Adipocyte (in vitro differentiated cells): ENCODE results near the gene SDHAF2.
A peak's percentile ranks its signal among the peaks of the same experiment; 100 is the strongest.
"Not testable (repeated sequence)": the region's sequence is repeated elsewhere in the genome, so short reads cannot be mapped to it uniquely, and the experiment has no call there.

ENCODE experiments used
- DNase-seq: peaks from one replicate; pipeline ENCODE4 v3.0.0-alpha.2; 2015; ENCODE audit warnings: low read depth
- H3K27me3 ChIP-seq: replicated peaks from 2 replicates; pipeline ENCODE4 v1.7.0; 2013; ENCODE audit warnings: mild to moderate bottlenecking, low read length, moderate library complexity; ENCODE audit not compliant: control insufficient read depth, insufficient read depth
- H3K36me3 ChIP-seq: 2 replicates; pipeline ENCODE4 v1.7.0; 2013; ENCODE audit warnings: low read length, mild to moderate bottlenecking, moderate library complexity; ENCODE audit not compliant: control insufficient read depth, insufficient read depth, severe bottlenecking
- H3K4me1 ChIP-seq: 2 replicates; pipeline ENCODE4 v1.7.0; 2013; ENCODE audit warnings: mild to moderate bottlenecking, low read length, moderate library complexity; ENCODE audit not compliant: control insufficient read depth, insufficient read depth
- H3K4me3 ChIP-seq: 2 replicates; pipeline ENCODE4 v1.7.0; 2013; ENCODE audit warnings: mild to moderate bottlenecking, low read length, moderate library complexity
- H3K9ac ChIP-seq: 2 replicates; pipeline ENCODE4 v1.7.0; 2013; ENCODE audit warnings: mild to moderate bottlenecking, low read length, moderate library complexity
- H3K9me3 ChIP-seq: 2 replicates; pipeline ENCODE4 v1.7.0; 2013; ENCODE audit warnings: mild to moderate bottlenecking, low read length, moderate library complexity; ENCODE audit not compliant: control insufficient read depth

Gene SDHAF2

DNA sequence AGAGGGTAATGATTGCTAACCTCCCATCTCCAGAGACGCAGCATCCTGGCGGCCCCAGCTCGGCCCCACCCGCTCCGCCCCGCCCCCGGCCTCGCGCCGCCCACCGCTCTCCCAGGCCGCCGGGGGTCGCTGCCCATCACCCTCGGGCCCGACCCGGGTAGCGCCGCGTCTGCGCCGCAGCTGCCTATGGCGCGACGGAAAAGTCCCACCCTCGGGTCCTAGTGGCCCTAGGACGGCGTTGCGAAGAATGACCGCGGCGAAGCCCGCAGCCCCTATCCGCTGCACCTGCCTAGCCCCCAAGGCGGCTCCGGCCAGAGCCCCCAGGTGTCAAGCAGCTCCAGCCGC, 606 bp upstream of the SDHAF2 start:
- Histone ChIP-seq H3K9me3 (no peaks in the 10 kb centered on the region), H3K9ac (peak overlapping the region; percentile 97), H3K36me3 (peaks cover 44% of the 10 kb centered on the region), H3K4me1 (peaks cover 25% of the 10 kb centered on the region), H3K27me3 (no peaks in the 10 kb centered on the region), H3K4me3 (peak overlapping the region; percentile 97)
- DNase-seq = peak; percentile 81

DNA sequence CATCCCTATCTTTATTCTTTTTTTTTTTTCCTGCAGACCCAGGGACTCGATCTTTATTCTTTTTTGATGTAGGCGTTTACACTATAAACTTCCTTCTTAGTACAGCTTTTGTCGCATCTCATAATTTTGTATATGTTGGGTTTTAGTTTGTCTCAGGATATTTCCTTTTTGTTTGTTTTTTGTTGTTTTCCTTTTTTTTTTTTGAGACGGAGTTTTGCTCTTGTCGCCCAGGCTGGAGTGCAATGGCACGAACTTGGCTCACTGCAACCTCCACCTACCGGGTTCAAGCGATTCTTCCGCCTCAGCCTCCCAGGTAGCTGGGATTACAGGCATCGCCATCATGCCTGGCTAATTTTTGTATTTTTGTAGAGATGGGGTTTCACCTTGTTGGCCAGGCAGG, 915 bp downstream of the SDHAF2 start:
- H3K4me1 ChIP-seq = peaks cover 29% of the 10 kb centered on the region
- not testable (repeated sequence) for H3K9me3 ChIP-seq, DNase-seq, H3K27me3 ChIP-seq
- H3K36me3 ChIP-seq = peaks cover 29% of the 10 kb centered on the region
- peak overlapping the region; percentile 97 for H3K4me3 ChIP-seq
- H3K9ac ChIP-seq = peak overlapping the region; percentile 97

DNA sequence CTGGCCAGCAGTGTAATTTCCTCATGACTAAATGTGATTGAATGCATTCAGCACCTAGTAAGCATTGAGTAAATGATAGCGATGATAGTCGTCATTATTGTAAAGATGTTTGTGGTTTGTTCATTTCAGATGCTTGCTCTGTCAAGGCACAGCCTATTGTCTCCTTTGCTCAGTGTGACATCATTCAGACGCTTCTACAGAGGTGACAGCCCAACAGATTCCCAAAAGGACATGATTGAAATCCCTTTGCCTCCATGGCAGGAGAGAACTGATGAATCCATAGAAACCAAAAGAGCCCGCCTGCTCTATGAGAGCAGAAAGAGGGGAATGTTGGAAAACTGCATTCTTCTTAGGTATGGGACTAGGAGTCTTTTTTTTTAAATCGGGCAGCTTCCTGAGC, 7.6 kb downstream of the SDHAF2 start:
- Histone ChIP-seq H3K9me3 (no peaks in the 10 kb centered on the region), H3K27me3 (no peaks in the 10 kb centered on the region), H3K9ac (no peak overlapping the region), H3K36me3 (peaks cover 42% of the 10 kb centered on the region), H3K4me1 (peaks cover 10% of the 10 kb centered on the region), H3K4me3 (no peak overlapping the region)
- no peak for DNase-seq

DNA sequence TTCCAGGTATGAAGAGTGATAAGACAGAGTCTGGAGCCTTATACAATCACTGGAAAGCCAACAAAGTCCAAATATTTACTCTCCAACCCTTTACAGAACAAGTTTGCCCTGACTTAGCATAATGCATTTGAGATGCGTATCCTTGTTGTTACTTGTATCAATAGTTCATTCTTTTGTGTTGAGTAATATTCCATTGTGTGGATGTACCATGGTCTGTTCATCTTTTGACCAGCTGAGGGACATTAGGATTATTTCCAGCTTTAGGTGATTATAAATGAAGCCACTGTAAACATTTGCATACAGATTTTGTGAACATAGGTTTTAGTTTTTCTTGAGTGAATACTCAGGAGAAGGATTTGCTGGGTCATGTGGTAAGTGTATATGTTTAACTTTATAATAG, 9.7 kb downstream of the SDHAF2 start:
- Histone ChIP-seq H3K36me3 (peaks cover 53% of the 10 kb centered on the region), H3K4me3 (no peak overlapping the region)

DNA sequence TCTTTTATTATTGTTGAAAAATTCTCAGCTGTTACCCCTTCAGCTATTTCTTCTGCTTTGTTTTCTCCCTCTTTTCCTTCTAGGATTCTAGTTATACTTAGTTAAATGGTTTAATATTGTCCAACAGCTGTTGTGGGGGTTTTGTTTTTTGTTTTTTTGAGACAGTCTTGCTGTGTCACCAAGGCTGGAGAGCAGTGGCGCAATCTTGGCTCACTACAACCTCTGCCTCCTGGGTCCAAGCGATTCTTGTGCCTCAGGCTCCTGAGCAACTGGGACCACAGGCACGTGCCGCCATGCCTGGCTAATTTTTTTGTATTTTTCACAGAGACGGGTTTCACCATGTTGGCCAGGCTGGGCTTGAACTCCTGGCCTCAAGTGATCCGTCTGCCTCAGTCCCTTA, 12.7 kb downstream of the SDHAF2 start:
- Histone ChIP-seq H3K4me1 (peaks cover 41% of the 10 kb centered on the region), H3K4me3 (no peak overlapping the region), H3K9ac (no peak overlapping the region), H3K36me3 (peaks cover 53% of the 10 kb centered on the region), H3K27me3 (no peaks in the 10 kb centered on the region), H3K9me3 (no peaks in the 10 kb centered on the region)
- no peak for DNase-seq

More for the DNA sequence above, 9.7 kb downstream of the SDHAF2 start:
- H3K9me3 ChIP-seq = no peaks in the 10 kb centered on the region
- DNase-seq = no peak
- peaks cover 17% of the 10 kb centered on the region for H3K4me1 ChIP-seq
- no peaks in the 10 kb centered on the region for H3K27me3 ChIP-seq
- no peak overlapping the region for H3K9ac ChIP-seq

DNA sequence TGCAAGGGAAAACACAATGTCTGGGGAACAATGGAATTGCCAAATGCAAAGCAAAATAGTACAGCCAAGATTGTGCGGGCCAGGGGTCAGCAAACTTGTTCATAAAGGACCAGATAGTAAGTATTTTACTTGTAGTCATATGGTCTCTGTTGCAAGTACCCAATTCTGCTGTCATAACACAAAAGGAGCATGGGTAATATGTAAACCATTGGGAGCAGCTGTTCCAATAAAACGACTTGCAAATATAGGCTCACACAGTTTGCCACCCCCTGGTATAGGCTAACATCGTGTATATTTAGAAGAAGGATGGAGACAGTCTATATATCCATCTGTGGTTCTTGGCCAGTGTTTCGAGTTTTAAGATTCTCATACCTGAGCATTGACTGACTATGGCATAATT, 15.6 kb downstream of the SDHAF2 start:
- peaks cover 48% of the 10 kb centered on the region for H3K4me1 ChIP-seq
- no peaks in the 10 kb centered on the region for H3K9me3 ChIP-seq
- peaks cover 51% of the 10 kb centered on the region for H3K36me3 ChIP-seq
- H3K9ac ChIP-seq = peak overlapping the region; percentile 4
- no peaks in the 10 kb centered on the region for H3K27me3 ChIP-seq
- no peak overlapping the region for H3K4me3 ChIP-seq
- no peak for DNase-seq

DNA sequence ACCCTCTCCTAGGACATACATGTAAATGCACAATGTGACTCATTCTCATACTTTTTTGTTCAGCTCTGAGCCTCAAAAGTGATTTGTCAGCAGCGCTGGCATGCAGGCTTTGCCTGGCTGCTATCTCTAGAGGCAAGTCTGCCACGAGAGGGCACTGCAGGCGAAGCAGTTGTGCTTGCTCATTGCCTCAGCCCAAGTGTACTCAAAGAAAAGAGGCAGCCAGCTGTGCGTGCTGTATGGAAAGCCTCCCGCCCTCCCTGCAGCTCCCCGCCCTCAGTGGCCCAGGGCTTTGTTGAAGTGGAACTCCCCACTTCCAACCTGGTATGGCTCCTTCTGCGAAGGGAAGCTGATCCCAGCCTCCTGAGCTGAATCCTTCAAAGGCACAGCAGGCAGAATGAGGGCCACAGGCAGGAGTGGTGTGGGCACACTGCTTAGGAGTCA, 16.3 kb downstream of the SDHAF2 start:
- Histone ChIP-seq H3K9ac (peak overlapping the region; percentile 71), H3K36me3 (peaks cover 52% of the 10 kb centered on the region)

DNA sequence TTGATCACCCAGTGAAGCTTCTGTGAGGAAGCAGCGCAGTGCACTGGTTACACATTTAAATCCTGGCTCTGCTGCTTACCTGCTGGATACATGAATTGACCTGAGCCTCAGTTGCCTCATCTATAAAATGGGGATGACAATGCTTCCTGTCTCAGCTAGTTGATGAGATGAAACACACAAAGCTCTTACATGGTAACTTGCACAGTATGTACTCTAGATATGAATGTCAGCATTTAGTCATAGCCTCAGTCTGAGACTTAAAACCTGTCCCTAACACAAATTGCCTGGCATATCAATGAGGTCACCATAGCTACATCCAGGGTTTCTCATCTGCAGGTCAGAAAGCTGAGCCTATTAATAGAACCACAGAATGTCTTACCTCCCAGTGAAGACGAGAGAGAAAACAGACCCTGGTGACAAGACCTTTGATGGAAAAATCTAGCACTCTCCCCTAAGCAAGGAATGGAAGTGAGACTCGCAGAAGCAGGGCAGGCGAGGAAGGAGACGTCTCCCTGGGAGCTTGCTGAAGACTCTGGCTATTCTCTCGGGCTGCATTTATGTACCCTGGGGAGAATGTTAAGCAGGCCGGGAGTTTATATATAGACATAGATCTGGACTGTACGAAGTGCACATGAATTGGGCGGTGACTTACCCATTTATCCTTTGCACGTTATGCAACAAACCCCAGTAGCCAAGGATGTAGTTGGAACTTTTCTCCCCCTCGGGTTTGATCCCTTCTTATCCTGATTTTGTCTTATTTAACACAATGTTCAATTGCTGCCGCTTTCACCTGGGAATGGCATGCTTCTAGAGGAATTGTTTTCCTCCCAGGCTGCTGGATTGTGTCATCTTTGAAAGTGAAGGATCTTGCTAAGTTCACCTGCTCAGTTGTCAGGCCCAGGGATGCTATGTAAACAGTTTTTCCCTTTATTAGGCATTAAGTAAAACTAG, 18.0 kb downstream of the SDHAF2 start:
- H3K36me3 ChIP-seq = peaks cover 50% of the 10 kb centered on the region
- no peak overlapping the region for H3K4me3 ChIP-seq

More for the DNA sequence above, 16.3 kb downstream of the SDHAF2 start:
- DNase-seq = peak; percentile 99
- H3K4me3 ChIP-seq = no peak overlapping the region
- H3K27me3 ChIP-seq = no peaks in the 10 kb centered on the region
- H3K4me1 ChIP-seq = peaks cover 48% of the 10 kb centered on the region
- no peaks in the 10 kb centered on the region for H3K9me3 ChIP-seq

DNA sequence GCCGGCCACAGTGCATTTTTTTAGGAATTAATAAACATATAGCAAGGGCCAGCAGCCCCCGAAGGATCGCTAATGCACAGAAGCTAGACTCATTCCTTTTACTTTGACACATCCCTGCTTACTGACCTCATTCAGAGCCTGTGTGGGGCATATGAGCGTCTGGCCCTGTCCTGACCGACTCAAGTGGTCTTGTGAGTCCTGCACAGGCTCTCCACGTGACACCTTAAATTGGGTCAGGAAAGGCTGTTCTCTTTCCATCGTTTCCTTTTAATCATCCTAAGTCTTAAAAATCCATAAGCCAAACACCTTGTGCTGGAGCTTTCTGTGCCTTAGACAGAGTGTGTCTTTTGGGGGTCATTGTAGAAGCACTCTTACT, 18.6 kb downstream of the SDHAF2 start:
- DNase-seq = no peak
- Histone ChIP-seq H3K9ac (no peak overlapping the region), H3K4me1 (peaks cover 36% of the 10 kb centered on the region), H3K27me3 (no peaks in the 10 kb centered on the region), H3K9me3 (no peaks in the 10 kb centered on the region), H3K4me3 (no peak overlapping the region), H3K36me3 (peaks cover 44% of the 10 kb centered on the region)

More for the DNA sequence above, 18.0 kb downstream of the SDHAF2 start:
- Histone ChIP-seq H3K9ac (peak overlapping the region; percentile 29), H3K9me3 (no peaks in the 10 kb centered on the region), H3K27me3 (no peaks in the 10 kb centered on the region), H3K4me1 (peaks cover 39% of the 10 kb centered on the region)
- DNase-seq = no peak

DNA sequence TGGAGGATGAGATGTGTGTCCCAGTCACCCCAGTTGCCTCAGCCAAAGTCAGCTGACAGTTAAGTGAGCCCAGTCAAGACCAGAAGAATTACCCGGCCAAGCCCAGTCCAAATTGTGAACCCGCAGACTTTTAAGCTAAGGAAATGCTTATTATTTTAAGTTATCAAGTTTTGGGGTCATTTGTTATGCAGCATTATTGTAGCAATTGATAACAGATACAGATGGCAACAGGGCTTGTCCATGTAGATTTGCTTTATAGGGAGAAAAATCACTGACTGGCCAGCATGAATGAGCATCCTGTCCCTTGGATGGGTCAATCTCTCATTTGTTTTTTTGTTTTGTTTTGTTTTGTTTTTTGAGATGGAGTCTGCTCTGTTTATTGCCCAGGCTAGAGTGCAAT, 22.9 kb downstream of the SDHAF2 start:
- Histone ChIP-seq H3K4me3 (no peak overlapping the region), H3K36me3 (peaks cover 31% of the 10 kb centered on the region), H3K9ac (no peak overlapping the region), H3K9me3 (no peaks in the 10 kb centered on the region), H3K4me1 (peaks cover 14% of the 10 kb centered on the region), H3K27me3 (no peaks in the 10 kb centered on the region)
- no peak for DNase-seq

DNA sequence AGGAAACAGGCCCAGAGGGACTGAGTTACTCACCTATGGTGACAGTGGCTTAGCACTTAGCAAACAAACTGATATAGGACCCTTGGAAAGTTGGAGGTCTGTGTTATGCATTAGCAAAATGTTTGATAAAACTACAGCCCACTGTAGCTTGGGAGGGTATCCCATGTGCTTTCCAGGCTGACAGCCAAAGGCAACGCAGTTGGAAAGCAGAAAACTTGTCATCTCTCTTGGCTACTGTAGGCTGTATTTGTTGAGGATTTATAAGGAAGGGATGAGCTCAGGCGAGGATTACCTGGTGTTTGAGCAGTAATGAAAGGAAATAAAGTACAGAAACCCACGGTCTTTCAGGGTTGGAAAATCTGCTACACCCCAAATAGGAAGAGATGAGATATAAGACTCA, 23.8 kb downstream of the SDHAF2 start:
- no peak overlapping the region for H3K4me3 ChIP-seq
- H3K4me1 ChIP-seq = peaks cover 9% of the 10 kb centered on the region
- no peaks in the 10 kb centered on the region for H3K9me3 ChIP-seq
- no peak overlapping the region for H3K9ac ChIP-seq
- peaks cover 22% of the 10 kb centered on the region for H3K36me3 ChIP-seq
- no peaks in the 10 kb centered on the region for H3K27me3 ChIP-seq
- DNase-seq = no peak
